Skin epidermis (tissue), 12 donors: Measurements from ENCODE around the gene ALCAM.
"Not testable (repeated sequence)": the region's sequence is repeated elsewhere in the genome, so short reads cannot be mapped to it uniquely, and the experiment has no call there.

Source experiments
- H3K27ac ChIP-seq, 21 experiments: fragments of 200-600 bp; sonication (generic) in 11 of 21; one replicate each; pipeline ENCODE4 v1.5.0; 2020; ENCODE audit warnings: mild to moderate bottlenecking in 3 of 21, inconsistent platforms in 2 of 21, moderate library complexity in 2 of 21
- H3K4me3 ChIP-seq, 7 experiments: fragments of 200-600 bp; sonication (generic) in 2 of 7; one replicate each; pipeline ENCODE4 v1.5.0; 2020; ENCODE audit warnings: inconsistent platforms in 2 of 7, mild to moderate bottlenecking in 2 of 7, moderate library complexity in 1 of 7

The ALCAM gene

GRCh38 chr3:105385179-105385578 lies 18.5 kb downstream of the ALCAM start:
- H3K27ac ChIP-seq, result no peak overlapping the region
- no peak overlapping the region for H3K4me3 ChIP-seq

DNA sequence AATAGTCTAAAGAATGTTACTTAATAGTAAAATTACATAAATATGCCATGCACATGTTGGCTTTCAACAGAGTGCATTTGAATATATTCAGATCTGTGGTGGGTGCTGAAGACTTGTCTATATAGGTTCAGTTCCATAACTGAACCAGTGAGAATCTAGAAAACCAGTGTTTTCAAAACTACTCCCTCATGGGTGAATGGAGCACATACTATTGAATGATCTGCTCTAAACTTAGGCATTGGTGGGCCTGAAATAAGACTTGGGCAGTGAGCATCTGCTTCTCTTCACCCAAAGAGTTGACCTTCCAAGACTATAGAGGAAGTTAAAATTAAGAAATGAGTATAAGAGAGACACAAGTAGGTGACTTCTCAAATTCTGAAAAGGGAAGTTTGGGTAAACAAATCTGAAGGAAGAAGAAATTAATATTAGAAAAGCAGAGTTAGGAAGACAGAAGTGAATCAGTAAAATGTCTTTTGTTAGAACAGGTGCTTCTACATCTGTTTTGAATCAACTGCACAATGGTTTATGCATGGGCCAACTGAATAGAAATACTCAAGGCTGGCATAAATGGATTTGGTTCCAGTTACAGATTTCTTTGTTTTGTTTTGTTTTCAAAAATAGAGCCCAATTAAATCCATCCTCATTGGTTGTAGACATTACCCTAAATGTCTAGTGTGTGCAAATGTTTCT lies 19.3 kb downstream of the ALCAM start:
- no peak overlapping the region for H3K4me3 ChIP-seq
- no peak overlapping the region for H3K27ac ChIP-seq

- no peak overlapping the region for H3K27ac ChIP-seq
- no peak overlapping the region for H3K4me3 ChIP-seq
Measured at GRCh38 chr3:105387122-105387751, 20.5 kb downstream of the ALCAM start.

DNA sequence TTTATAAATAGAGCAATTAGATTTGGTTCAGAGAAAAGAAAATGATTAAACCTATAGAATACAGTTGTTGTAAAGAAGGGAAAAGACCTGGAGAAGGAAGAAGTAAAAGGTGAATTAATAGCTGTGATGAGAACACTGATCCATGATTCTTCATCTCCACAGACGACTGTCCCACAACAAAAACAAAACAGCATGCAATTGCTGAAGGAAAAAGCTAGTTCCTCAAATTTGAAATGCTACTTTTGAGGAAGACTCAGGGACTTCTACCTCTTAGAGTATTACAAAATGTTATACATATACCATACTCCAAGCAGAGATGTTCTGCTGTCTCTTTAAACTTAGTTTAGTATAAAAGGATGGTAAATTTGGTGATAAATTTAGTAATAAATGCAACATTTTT lies 21.5 kb downstream of the ALCAM start:
- Histone ChIP-seq H3K27ac (no peak overlapping the region), H3K4me3 (no peak overlapping the region)

DNA sequence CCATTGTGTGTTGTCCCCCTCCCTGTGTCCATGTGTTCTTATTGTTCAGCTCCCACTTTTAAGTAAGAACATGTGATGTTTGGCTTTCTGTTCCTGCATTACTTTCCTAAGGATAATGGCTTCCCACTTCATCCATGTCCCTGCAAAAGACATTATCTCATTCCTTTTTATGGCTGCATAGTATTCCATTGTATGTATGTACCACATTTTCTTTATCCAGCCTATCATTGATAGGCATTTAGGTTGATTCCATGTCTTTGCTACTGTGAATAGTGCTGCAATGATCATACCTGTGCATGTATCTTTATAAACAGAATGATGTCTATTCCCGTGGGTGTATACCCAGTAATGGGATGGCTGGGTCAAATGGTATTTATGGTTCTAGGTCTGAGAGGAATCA lies 23.1 kb downstream of the ALCAM start:
- H3K4me3 ChIP-seq, H3K27ac ChIP-seq: not testable (repeated sequence)

DNA sequence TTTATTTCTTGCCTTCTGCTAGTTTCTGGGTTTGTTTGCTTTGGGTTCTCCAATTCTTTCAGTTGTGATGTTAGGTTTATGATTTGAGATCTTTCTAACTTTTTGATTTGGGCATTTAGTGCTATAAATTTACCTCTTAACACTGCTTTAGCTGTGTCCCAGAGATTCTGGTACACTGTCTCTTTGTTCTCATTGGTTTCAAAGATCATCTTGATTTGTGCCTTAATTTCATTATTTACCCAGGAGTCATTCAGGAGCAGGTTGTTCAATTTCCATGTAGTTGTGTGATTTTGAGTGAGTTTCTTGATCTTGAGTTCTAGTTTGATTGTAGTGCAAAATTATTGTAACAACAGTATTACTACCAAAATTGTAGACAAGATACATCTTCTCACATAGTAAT lies 25.9 kb downstream of the ALCAM start:
- not testable (repeated sequence) for H3K27ac ChIP-seq, H3K4me3 ChIP-seq

GRCh38 chr3:105394177-105394576 lies 27.5 kb downstream of the ALCAM start:
- Histone ChIP-seq H3K4me3 (no peak overlapping the region), H3K27ac (no peak overlapping the region)

GRCh38 chr3:105397974-105398373 lies 31.3 kb downstream of the ALCAM start:
- H3K4me3 ChIP-seq, result no peak overlapping the region
- no peak overlapping the region for H3K27ac ChIP-seq

DNA sequence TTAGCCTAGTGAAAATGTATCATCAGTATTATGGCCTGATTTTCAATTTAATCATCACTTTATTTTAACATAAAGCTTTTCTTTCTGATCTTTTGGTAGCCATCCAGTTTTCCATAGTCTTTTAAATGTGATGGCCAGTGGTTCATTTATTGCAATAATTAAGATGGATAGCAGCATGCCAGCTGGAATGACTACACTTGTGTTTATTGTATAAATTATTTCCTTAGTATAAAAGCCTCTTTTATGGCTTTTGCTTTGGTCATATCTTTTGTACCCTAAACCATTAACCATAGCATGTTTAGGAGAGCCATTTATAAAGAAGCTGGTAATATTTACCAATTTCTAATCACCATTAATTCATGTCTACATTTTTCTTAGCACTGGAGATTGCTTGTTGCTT lies 31.7 kb downstream of the ALCAM start:
- Histone ChIP-seq H3K27ac (no peak overlapping the region), H3K4me3 (no peak overlapping the region)

DNA sequence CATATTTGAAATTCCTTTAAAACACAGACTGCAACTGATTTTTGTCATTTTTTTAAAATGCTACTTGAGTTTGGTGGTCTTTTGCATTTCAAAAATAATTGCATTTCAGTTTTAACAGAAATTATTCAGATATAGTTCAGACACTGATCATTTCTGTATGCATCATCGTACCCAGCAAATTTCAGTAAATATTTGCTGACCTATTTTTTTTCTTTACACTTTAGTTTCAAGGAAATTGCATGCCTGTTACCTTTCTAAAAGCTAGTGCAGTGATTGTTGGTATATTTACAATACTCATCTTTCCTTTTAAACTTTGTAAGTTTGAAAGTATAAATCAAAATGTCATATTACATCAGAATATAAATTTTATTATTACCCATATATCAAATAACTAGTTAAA lies 32.4 kb downstream of the ALCAM start:
- Histone ChIP-seq H3K27ac (no peak overlapping the region), H3K4me3 (no peak overlapping the region)

- no peak overlapping the region for H3K27ac ChIP-seq
- H3K4me3 ChIP-seq, result no peak overlapping the region
Measured at GRCh38 chr3:105399611-105400010, 32.9 kb downstream of the ALCAM start.

- Histone ChIP-seq H3K4me3 (no peak overlapping the region), H3K27ac (no peak overlapping the region)
Measured at GRCh38 chr3:105401254-105401653, 34.5 kb downstream of the ALCAM start.

DNA sequence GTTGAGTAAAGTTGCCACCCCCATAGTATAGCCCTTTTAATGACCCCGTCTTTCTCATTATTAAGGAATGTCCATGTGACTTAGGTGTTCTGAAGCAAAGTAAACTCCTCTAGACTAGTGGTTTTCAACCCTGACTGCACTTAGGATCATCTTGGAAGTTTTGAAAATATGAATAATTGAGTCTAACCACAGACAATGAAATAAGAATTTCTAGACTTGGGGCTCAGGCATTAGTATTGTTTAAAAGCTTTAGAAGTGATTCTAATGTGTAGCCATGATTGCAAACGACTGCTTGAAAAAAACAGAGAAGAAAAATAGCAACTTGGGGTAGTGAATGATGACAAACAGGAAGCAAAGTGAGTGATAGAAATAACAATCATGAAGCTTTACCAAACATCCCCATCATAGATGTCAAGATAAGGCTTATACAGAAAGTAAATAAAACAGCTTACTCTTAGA lies 35.0 kb downstream of the ALCAM start:
- Histone ChIP-seq H3K27ac (no peak overlapping the region), H3K4me3 (no peak overlapping the region)

GRCh38 chr3:105402287-105402801 lies 35.6 kb downstream of the ALCAM start:
- H3K4me3 ChIP-seq, result no peak overlapping the region
- no peak overlapping the region for H3K27ac ChIP-seq

- H3K4me3 ChIP-seq, H3K27ac ChIP-seq: not testable (repeated sequence)
Measured at GRCh38 chr3:105403034-105403433, 36.3 kb downstream of the ALCAM start.

- Histone ChIP-seq H3K27ac (no peak overlapping the region), H3K4me3 (no peak overlapping the region)
Measured at GRCh38 chr3:105406268-105406667, 39.6 kb downstream of the ALCAM start.

GRCh38 chr3:105409364-105409763 lies 42.7 kb downstream of the ALCAM start:
- no peak overlapping the region for H3K4me3 ChIP-seq
- H3K27ac ChIP-seq, result no peak overlapping the region

- H3K27ac ChIP-seq, result no peak overlapping the region
- H3K4me3 ChIP-seq, result no peak overlapping the region
Measured at GRCh38 chr3:105413343-105413887, 46.7 kb downstream of the ALCAM start.

DNA sequence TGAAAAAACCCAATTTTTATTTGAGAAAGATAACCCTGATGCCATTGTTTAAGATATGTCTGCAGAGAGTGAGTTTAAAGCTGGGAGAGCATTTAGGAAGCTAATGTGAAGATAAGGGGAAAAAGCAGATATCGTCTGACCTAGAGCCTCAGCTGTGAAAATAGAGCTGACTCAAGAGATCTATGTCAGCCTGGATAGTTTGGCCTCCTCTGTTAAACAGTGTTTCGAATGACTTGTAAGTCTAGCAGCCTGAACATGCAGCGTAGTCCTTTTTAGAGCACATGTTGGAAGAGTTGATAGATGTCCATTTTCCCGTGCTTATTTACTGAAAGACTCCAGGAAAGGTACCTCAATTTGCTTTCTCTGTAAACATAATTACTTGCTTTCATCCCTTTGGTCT lies 48.1 kb downstream of the ALCAM start:
- no peak overlapping the region for H3K27ac ChIP-seq
- H3K4me3 ChIP-seq, result no peak overlapping the region

GRCh38 chr3:105415951-105416350 lies 49.2 kb downstream of the ALCAM start:
- no peak overlapping the region for H3K4me3 ChIP-seq
- no peak overlapping the region for H3K27ac ChIP-seq
